Measurements from ENCODE around the gene PTPRM. TPM values are rescaled to one million over a fixed set of nuclear protein-coding genes. Genes with fewer than 3 reads are reported as not detected.

The PTPRM gene
- total RNA-seq, 1 experiment from 2014 or later, result 1.6 TPM

- intact Hi-C loops (cut with micrococcal nuclease; ENCODE audit: unreplicated experiment) (no loop called here), in situ Hi-C loops (cut with HindIII; ENCODE audit: low pct_unique_long_range_greater_than_20kb, low sequenced_read_pairs) (no loop called here)
- H3K27ac ChIP-seq (ENCODE audit: low read length), result no peak overlapping the region
- no TSS peak for BruUV-seq (replicated peaks)
- no peak for ATAC-seq
- ChIA-PET POLR2A (no interaction called here), CTCF (no interaction called here)
- H3K9me3 ChIP-seq (ENCODE audit: control insufficient read depth, insufficient read depth, low read depth, low read length), result no peaks in the 10 kb centered on the region
- H3K4me3 ChIP-seq (ENCODE audit: low read depth in 2 of 2, low read length in 2 of 2), result no peak overlapping the region
- DNase-seq (ENCODE audit: low read depth, low spot score), result no peak
- H3K27me3 ChIP-seq (ENCODE audit: control insufficient read depth, insufficient read depth, low read length), result no peaks in the 10 kb centered on the region
- H3K36me3 ChIP-seq (ENCODE audit: control insufficient read depth, insufficient read depth, low read length), result no peaks in the 10 kb centered on the region
- H3K4me1 ChIP-seq (ENCODE audit: control insufficient read depth, insufficient read depth, low read length), result no peaks in the 10 kb centered on the region
- TF ChIP-seq POLR2AphosphoS5 (IDR thresholded peaks at IDR 0.05; ENCODE audit: low read depth, low read length), result no peak
- no peak for TF ChIP-seq TCF7L2 (IDR thresholded peaks at IDR 0.05; ENCODE audit: low read depth, low read length)
- TF ChIP-seq, protein P1, sequence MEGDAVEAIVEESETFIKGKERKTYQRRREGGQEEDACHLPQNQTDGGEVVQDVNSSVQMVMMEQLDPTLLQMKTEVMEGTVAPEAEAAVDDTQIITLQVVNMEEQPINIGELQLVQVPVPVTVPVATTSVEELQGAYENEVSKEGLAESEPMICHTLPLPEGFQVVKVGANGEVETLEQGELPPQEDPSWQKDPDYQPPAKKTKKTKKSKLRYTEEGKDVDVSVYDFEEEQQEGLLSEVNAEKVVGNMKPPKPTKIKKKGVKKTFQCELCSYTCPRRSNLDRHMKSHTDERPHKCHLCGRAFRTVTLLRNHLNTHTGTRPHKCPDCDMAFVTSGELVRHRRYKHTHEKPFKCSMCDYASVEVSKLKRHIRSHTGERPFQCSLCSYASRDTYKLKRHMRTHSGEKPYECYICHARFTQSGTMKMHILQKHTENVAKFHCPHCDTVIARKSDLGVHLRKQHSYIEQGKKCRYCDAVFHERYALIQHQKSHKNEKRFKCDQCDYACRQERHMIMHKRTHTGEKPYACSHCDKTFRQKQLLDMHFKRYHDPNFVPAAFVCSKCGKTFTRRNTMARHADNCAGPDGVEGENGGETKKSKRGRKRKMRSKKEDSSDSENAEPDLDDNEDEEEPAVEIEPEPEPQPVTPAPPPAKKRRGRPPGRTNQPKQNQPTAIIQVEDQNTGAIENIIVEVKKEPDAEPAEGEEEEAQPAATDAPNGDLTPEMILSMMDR (IDR thresholded peaks at IDR 0.05), result no peak
- TF ChIP-seq SIN3A (IDR thresholded peaks at IDR 0.05; ENCODE audit: borderline replicate concordance, insufficient read depth, low read depth, low read length), result no peak
- TF ChIP-seq REST (IDR thresholded peaks at IDR 0.05; ENCODE audit: insufficient read depth in 1 of 2, low read depth in 2 of 2, low read length in 1 of 2), result no peak
These were observed 884.0 kb downstream of the PTPRM start for GRCh38 chr18:8450898-8451665.

GRCh38 chr18:8453528-8453927 lies 886.4 kb downstream of the PTPRM start:
- TF ChIP-seq SIN3A (IDR thresholded peaks at IDR 0.05; ENCODE audit: borderline replicate concordance, insufficient read depth, low read depth, low read length), result no peak
- TF ChIP-seq REST (IDR thresholded peaks at IDR 0.05; ENCODE audit: insufficient read depth in 1 of 2, low read depth in 2 of 2, low read length in 1 of 2), result no peak
- TF ChIP-seq POLR2AphosphoS5 (IDR thresholded peaks at IDR 0.05; ENCODE audit: low read depth, low read length), result no peak
- TF ChIP-seq, protein P1 (IDR thresholded peaks at IDR 0.05), result no peak
- no peak for TF ChIP-seq TCF7L2 (IDR thresholded peaks at IDR 0.05; ENCODE audit: low read depth, low read length)
- ChIA-PET CTCF (no interaction called here), POLR2A (no interaction called here)
- ATAC-seq (no peak), DNase-seq (ENCODE audit: low read depth, low spot score) (no peak)
- H3K9me3 ChIP-seq (ENCODE audit: control insufficient read depth, insufficient read depth, low read depth, low read length), result no peaks in the 10 kb centered on the region
- intact Hi-C loops (cut with micrococcal nuclease; ENCODE audit: unreplicated experiment), result no loop called here
- no peak overlapping the region for H3K4me3 ChIP-seq (ENCODE audit: low read depth in 2 of 2, low read length in 2 of 2)
- in situ Hi-C loops (cut with HindIII; ENCODE audit: low pct_unique_long_range_greater_than_20kb, low sequenced_read_pairs), result no loop called here
- no peak overlapping the region for H3K27ac ChIP-seq (ENCODE audit: low read length)
- BruUV-seq (replicated peaks), result no TSS peak
- H3K27me3 ChIP-seq (ENCODE audit: control insufficient read depth, insufficient read depth, low read length), result no peaks in the 10 kb centered on the region
- no peaks in the 10 kb centered on the region for H3K36me3 ChIP-seq (ENCODE audit: control insufficient read depth, insufficient read depth, low read length)
- H3K4me1 ChIP-seq (ENCODE audit: control insufficient read depth, insufficient read depth, low read length), result no peaks in the 10 kb centered on the region

All from Panc1 (cell line).